Lower leg skin (tissue), 3 donors: ENCODE results near the gene FABP2.
"Not testable (repeated sequence)": the region's sequence is repeated elsewhere in the genome, so short reads cannot be mapped to it uniquely, and the experiment has no call there.

Source experiments
- POLR2A ChIP-seq, 2 donors: fragments of 450-650 bp; IDR thresholded peaks; one replicate each; pipeline ENCODE4 v1.6.1; 2016 to 2017; ENCODE audit warnings: antibody characterized with exemption in 2 of 2, mild to moderate bottlenecking in 1 of 2, moderate library complexity in 1 of 2
- TF ChIP-seq, protein P1 (sequence below), 3 donors: fragments of 450-650 bp; IDR thresholded peaks; one replicate each; pipeline ENCODE4 v1.5.1; 2016; ENCODE audit warnings: antibody characterized with exemption in 3 of 3, mild to moderate bottlenecking in 3 of 3, moderate library complexity in 2 of 3

DNA sequence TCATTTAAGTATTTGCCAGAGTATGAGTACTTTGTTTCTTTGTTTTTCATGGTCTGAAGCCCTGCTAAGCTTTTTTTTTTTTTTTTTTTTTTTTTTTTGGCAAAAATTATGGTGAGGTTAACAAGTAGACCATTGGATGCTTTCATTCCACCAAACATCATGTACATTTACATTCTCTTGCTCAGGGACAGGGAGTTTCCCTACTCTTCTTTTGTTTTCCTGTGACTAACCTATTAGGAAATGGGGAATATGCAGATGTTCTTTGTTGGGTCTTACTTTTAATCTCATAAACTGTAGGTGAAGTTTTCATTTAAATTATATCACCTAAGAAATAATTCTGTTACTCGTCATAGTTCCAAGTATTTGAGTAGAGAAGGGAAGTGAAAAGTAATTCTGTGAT, 26.2 kb upstream of the FABP2 start:
- TF ChIP-seq, protein P1, sequence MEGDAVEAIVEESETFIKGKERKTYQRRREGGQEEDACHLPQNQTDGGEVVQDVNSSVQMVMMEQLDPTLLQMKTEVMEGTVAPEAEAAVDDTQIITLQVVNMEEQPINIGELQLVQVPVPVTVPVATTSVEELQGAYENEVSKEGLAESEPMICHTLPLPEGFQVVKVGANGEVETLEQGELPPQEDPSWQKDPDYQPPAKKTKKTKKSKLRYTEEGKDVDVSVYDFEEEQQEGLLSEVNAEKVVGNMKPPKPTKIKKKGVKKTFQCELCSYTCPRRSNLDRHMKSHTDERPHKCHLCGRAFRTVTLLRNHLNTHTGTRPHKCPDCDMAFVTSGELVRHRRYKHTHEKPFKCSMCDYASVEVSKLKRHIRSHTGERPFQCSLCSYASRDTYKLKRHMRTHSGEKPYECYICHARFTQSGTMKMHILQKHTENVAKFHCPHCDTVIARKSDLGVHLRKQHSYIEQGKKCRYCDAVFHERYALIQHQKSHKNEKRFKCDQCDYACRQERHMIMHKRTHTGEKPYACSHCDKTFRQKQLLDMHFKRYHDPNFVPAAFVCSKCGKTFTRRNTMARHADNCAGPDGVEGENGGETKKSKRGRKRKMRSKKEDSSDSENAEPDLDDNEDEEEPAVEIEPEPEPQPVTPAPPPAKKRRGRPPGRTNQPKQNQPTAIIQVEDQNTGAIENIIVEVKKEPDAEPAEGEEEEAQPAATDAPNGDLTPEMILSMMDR (IDR thresholded peaks at IDR 0.05): not testable (repeated sequence)
- TF ChIP-seq POLR2A (IDR thresholded peaks at IDR 0.05): not testable (repeated sequence)
